ENCODE measurements around the gene MLLT11. TPM values are rescaled to one million over a fixed set of nuclear protein-coding genes. Genes with fewer than 3 reads are reported as not detected.

Gene MLLT11
- total RNA-seq, 1 donor from 2014 or later, result 4.1 TPM

Other genes with a start within 250 kb of the MLLT11 start
- gene ARNT, start 183.8 kb upstream of the MLLT11 start, total RNA-seq (ENCODE audit: insufficient read depth, low replicate concordance), result 35.4 TPM
- gene CTXND2, start 173.3 kb upstream of the MLLT11 start, total RNA-seq (ENCODE audit: insufficient read depth, low replicate concordance), result not detected
- 38.8 TPM for gene SETDB1, start 134.0 kb upstream of the MLLT11 start, total RNA-seq (ENCODE audit: insufficient read depth, low replicate concordance)
- 55.9 TPM for gene CERS2, start 85.6 kb upstream of the MLLT11 start, total RNA-seq (ENCODE audit: insufficient read depth, low replicate concordance)
- not detected for gene ANXA9, start 78.1 kb upstream of the MLLT11 start, total RNA-seq (ENCODE audit: insufficient read depth, low replicate concordance)
- 13.5 TPM for gene MINDY1, start 53.5 kb upstream of the MLLT11 start, total RNA-seq (ENCODE audit: insufficient read depth, low replicate concordance)
- gene PRUNE1, start 51.9 kb upstream of the MLLT11 start, total RNA-seq (ENCODE audit: insufficient read depth, low replicate concordance), result 22.6 TPM
- gene BNIPL, start 23.8 kb upstream of the MLLT11 start, total RNA-seq (ENCODE audit: insufficient read depth, low replicate concordance), result 13.7 TPM
- gene C1orf56, start 12.6 kb upstream of the MLLT11 start, total RNA-seq (ENCODE audit: insufficient read depth, low replicate concordance), result 2.4 TPM
- 33.5 TPM for gene CDC42SE1, start 775 bp upstream of the MLLT11 start, total RNA-seq (ENCODE audit: insufficient read depth, low replicate concordance)
- gene GABPB2, start 10.4 kb downstream of the MLLT11 start, total RNA-seq (ENCODE audit: insufficient read depth, low replicate concordance), result 11.1 TPM
- 4.8 TPM for gene SEMA6C, start 86.2 kb downstream of the MLLT11 start, total RNA-seq (ENCODE audit: insufficient read depth, low replicate concordance)
- 2.2 TPM for gene TNFAIP8L2, start 96.3 kb downstream of the MLLT11 start, total RNA-seq (ENCODE audit: insufficient read depth, low replicate concordance)
- 4.8 TPM for gene LYSMD1, start 105.5 kb downstream of the MLLT11 start, total RNA-seq (ENCODE audit: insufficient read depth, low replicate concordance)
- gene SCNM1, start 105.7 kb downstream of the MLLT11 start, total RNA-seq (ENCODE audit: insufficient read depth, low replicate concordance), result 10.1 TPM
- not detected for gene TMOD4, start 115.6 kb downstream of the MLLT11 start, total RNA-seq (ENCODE audit: insufficient read depth, low replicate concordance)
- gene VPS72, start 129.8 kb downstream of the MLLT11 start, total RNA-seq (ENCODE audit: insufficient read depth, low replicate concordance), result 61.4 TPM
- 61.9 TPM for gene PIP5K1A, start 138.2 kb downstream of the MLLT11 start, total RNA-seq (ENCODE audit: insufficient read depth, low replicate concordance)
- gene PSMD4, start 194.3 kb downstream of the MLLT11 start, total RNA-seq (ENCODE audit: insufficient read depth, low replicate concordance), result 134 TPM
- 11.1 TPM for gene ZNF687, start 221.9 kb downstream of the MLLT11 start, total RNA-seq (ENCODE audit: insufficient read depth, low replicate concordance)

Measured in umbilical cord (tissue), 1 donor.